GM12878 (cell line): ENCODE results near the gene MBD6. TPM values are rescaled to one million over a fixed set of nuclear protein-coding genes. Genes with fewer than 3 reads are reported as not detected.

Source experiments
- CBX5 ChIP-seq: sonication (generic); IDR thresholded peaks from 2 replicates; pipeline ENCODE4 v1.6.1; 2016; ENCODE audit warnings: low read depth, moderate library complexity, mild to moderate bottlenecking, inconsistent platforms
- CREM ChIP-seq: IDR thresholded peaks from 2 replicates; pipeline ENCODE4 v1.6.1; 2014; ENCODE audit warnings: antibody characterized with exemption, low read depth
- E2F8 ChIP-seq: fragments of 450-650 bp; IDR thresholded peaks from 2 replicates; pipeline ENCODE4 v1.6.1; 2018; ENCODE audit warnings: mild to moderate bottlenecking, low read depth, moderate library complexity; ENCODE audit not compliant: partially characterized antibody
- ESRRA ChIP-seq: IDR thresholded peaks from 2 replicates; pipeline ENCODE4 v1.6.1; 2012; ENCODE audit warnings: mild to moderate bottlenecking, low read length, improper control_type of control experiment
- EZH2 ChIP-seq: IDR thresholded peaks from 2 replicates; pipeline ENCODE4 v1.6.1; 2012; ENCODE audit warnings: low read depth, mild to moderate bottlenecking, control low read depth, inconsistent platforms, low read length, borderline replicate concordance; ENCODE audit not compliant: control insufficient read depth
- HDAC6 ChIP-seq: fragments of 200-600 bp; sonication (generic); IDR thresholded peaks from one replicate; pipeline ENCODE4 v1.8.0; 2017; ENCODE audit warnings: antibody characterized with exemption; ENCODE audit not compliant: unreplicated experiment
- MEF2B ChIP-seq: fragments of 450-650 bp; IDR thresholded peaks from 2 replicates; pipeline ENCODE4 v1.6.1; 2018; ENCODE audit warnings: mild to moderate bottlenecking, moderate library complexity; ENCODE audit not compliant: partially characterized antibody, poor library complexity, severe bottlenecking
- MXI1 ChIP-seq: fragments of 150-350 bp; IDR thresholded peaks from 2 replicates; pipeline ENCODE4 v1.6.1; 2011; ENCODE audit warnings: low read depth, mild to moderate bottlenecking, inconsistent platforms, low read length, improper control_type of control experiment
- NR2C2 ChIP-seq: IDR thresholded peaks from 2 replicates; pipeline ENCODE4 v1.6.1; 2011; ENCODE audit warnings: borderline replicate concordance, low read depth; ENCODE audit not compliant: control insufficient read depth, insufficient read length
- NR2F1 ChIP-seq: fragments of 450-650 bp; conservative IDR thresholded peaks from 2 replicates; pipeline ENCODE4 v1.6.1; 2017; ENCODE audit warnings: mild to moderate bottlenecking
- PAX5 ChIP-seq: IDR thresholded peaks from 2 replicates; pipeline ENCODE4 v1.6.1; 2011; ENCODE audit warnings: low read depth, low read length, borderline replicate concordance
- PAX8 ChIP-seq: fragments of 450-650 bp; IDR thresholded peaks from 2 replicates; pipeline ENCODE4 v1.6.1; 2017; ENCODE audit warnings: mild to moderate bottlenecking, moderate library complexity
- PBX3 ChIP-seq: IDR thresholded peaks from 2 replicates; pipeline ENCODE4 v1.6.1; 2011; ENCODE audit warnings: mild to moderate bottlenecking, low read depth, low read length, moderate library complexity; ENCODE audit not compliant: insufficient replicate concordance
- PKNOX1 ChIP-seq: fragments of 450-650 bp; IDR thresholded peaks from 2 replicates; pipeline ENCODE4 v1.6.1; 2016; ENCODE audit warnings: mild to moderate bottlenecking
- RAD51 ChIP-seq: fragments of 450-650 bp; IDR thresholded peaks from 2 replicates; pipeline ENCODE4 v1.6.1; 2016; ENCODE audit warnings: moderate library complexity, mild to moderate bottlenecking, inconsistent platforms
- SMAD1 ChIP-seq: fragments of 450-650 bp; IDR thresholded peaks from 2 replicates; pipeline ENCODE4 v1.6.1; 2018; ENCODE audit warnings: mild to moderate bottlenecking, low read depth; ENCODE audit not compliant: partially characterized antibody
- SREBF1 ChIP-seq: IDR thresholded peaks from 2 replicates; pipeline ENCODE4 v1.6.1; 2012; ENCODE audit warnings: mild to moderate bottlenecking, low read length
- TAF1 ChIP-seq: IDR thresholded peaks from 2 replicates; pipeline ENCODE4 v1.6.1; 2011; ENCODE audit warnings: mild to moderate bottlenecking, low read depth, low read length, borderline replicate concordance
- ZNF207 ChIP-seq: fragments of 450-650 bp; IDR thresholded peaks from 2 replicates; pipeline ENCODE4 v1.6.1; 2014; ENCODE audit warnings: antibody characterized with exemption, mild to moderate bottlenecking, borderline replicate concordance
- ZNF592 ChIP-seq: fragments of 450-650 bp; IDR thresholded peaks from 2 replicates; pipeline ENCODE4 v1.6.1; 2017; ENCODE audit warnings: mild to moderate bottlenecking, moderate library complexity
- ZNF622 ChIP-seq: fragments of 450-650 bp; IDR thresholded peaks from 2 replicates; pipeline ENCODE4 v1.6.1; 2017; ENCODE audit warnings: mild to moderate bottlenecking, inconsistent platforms
- polyA plus RNA-seq, 11 experiments: library from polyadenylated mRNA; depleted of rRNA in 4 of 11; unstranded in 6 of 11; stranded (reverse) in 5 of 11; fragments of >200 nt; fragmentation: Nextera tagmentation in 4 of 11; fragmentation: Illumina TruSeq in 1 of 11; extraction: Ambion mirVana in 4 of 11; extraction: Trizol in 1 of 11; gene quantifications; 1 replicate in 1 of 11; 2 replicates in 10 of 11; pipeline versions ENCODE4 v1.2.1 to v1.2.3, GENCODE V29; 2011 to 2016; ENCODE audit warnings: inconsistent platforms in 2 of 11, missing spikeins in 2 of 11, low read depth in 1 of 11
- total RNA-seq, 4 experiments: library from RNA; depleted of rRNA in 3 of 4; stranded (reverse); fragments of >200 nt in 3 of 4; fragmentation: Illumina TruSeq in 1 of 4; extraction: Trizol in 1 of 4; gene quantifications; 2 replicates each; pipeline versions ENCODE4 v1.2.1 to v1.2.3, GENCODE V29; 2013 to 2021

Gene MBD6
- total and polyA plus RNA-seq, 10 of the 15 experiments (the other 5 are each of a cell fraction or from before 2014, with no cell fraction given), result 1.5 to 52.7 (median 6.8) TPM

GRCh38 chr12:57477710-57478681 is 44.6 kb upstream of the MBD6 start (continued):
- TF ChIP-seq ZNF592 (no peak), PKNOX1 (no peak), E2F8 (no peak), NR2C2 (no peak), ZNF207 (no peak), NR2F1 (peak; percentile 28; the same call in 1 of the 2 replicates), CREM (no peak), RAD51 (no peak), TAF1 (no peak), ESRRA (no peak), PAX5 (no peak), EZH2 (no peak), PAX8 (no peak), SMAD1 (no peak), PBX3 (no peak), HDAC6 (no peak), SREBF1 (no peak), MEF2B (no peak), ZNF622 (no peak), MXI1 (no peak), CBX5 (no peak)
